ENCODE data around the gene ZBTB37.
"Not testable (repeated sequence)": the region's sequence is repeated elsewhere in the genome, so short reads cannot be mapped to it uniquely, and the experiment has no call there.

Gene ZBTB37

GRCh38 chr1:173832748-173833147 is 35.4 kb upstream of the ZBTB37 start:
- no peak overlapping the region for H3K27ac ChIP-seq
- TF ChIP-seq, protein P1, sequence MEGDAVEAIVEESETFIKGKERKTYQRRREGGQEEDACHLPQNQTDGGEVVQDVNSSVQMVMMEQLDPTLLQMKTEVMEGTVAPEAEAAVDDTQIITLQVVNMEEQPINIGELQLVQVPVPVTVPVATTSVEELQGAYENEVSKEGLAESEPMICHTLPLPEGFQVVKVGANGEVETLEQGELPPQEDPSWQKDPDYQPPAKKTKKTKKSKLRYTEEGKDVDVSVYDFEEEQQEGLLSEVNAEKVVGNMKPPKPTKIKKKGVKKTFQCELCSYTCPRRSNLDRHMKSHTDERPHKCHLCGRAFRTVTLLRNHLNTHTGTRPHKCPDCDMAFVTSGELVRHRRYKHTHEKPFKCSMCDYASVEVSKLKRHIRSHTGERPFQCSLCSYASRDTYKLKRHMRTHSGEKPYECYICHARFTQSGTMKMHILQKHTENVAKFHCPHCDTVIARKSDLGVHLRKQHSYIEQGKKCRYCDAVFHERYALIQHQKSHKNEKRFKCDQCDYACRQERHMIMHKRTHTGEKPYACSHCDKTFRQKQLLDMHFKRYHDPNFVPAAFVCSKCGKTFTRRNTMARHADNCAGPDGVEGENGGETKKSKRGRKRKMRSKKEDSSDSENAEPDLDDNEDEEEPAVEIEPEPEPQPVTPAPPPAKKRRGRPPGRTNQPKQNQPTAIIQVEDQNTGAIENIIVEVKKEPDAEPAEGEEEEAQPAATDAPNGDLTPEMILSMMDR (conservative IDR thresholded peaks at IDR 0.05): no peak
- no peak for TF ChIP-seq ZFX (IDR thresholded peaks at IDR 0.05)

- TF ChIP-seq, protein P1 (conservative IDR thresholded peaks at IDR 0.05): no peak
- TF ChIP-seq ZFX (IDR thresholded peaks at IDR 0.05): no peak
- H3K27ac ChIP-seq: no peak overlapping the region
Observed at GRCh38 chr1:173852105-173852504, 16.1 kb upstream of the ZBTB37 start.

DNA sequence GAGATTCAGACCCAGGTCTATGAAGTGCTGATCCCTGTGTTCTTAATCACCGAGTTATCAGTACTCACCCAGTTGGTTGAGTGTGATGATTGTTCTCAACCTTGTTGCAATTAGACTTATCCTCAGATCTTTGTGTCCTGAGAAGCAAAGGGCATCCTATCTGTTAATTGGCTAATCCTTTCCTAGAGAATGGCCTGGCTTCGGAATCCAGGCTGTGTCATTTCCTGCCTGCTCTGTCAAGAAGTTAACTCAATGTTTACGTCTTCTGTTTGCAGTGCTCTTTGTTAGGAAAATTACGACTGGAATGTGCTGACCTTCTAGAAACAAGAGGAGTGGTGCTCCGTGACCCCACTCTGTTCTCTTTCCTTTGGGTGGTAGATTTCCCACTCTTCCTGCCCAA is 15.1 kb upstream of the ZBTB37 start:
- TF ChIP-seq ZFX (IDR thresholded peaks at IDR 0.05): no peak
- TF ChIP-seq, protein P1 (conservative IDR thresholded peaks at IDR 0.05): no peak
- H3K27ac ChIP-seq: no peak overlapping the region

- no peak for TF ChIP-seq ZFX (IDR thresholded peaks at IDR 0.05)
- TF ChIP-seq, protein P1 (conservative IDR thresholded peaks at IDR 0.05): no peak
- H3K27ac ChIP-seq: no peak overlapping the region
Observed at GRCh38 chr1:173856014-173856413, 12.2 kb upstream of the ZBTB37 start.

GRCh38 chr1:173856903-173857302 is 11.3 kb upstream of the ZBTB37 start:
- H3K27ac ChIP-seq: no peak overlapping the region
- TF ChIP-seq, protein P1 (conservative IDR thresholded peaks at IDR 0.05): no peak
- no peak for TF ChIP-seq ZFX (IDR thresholded peaks at IDR 0.05)

- TF ChIP-seq ZFX (IDR thresholded peaks at IDR 0.05): no peak
- TF ChIP-seq, protein P1 (conservative IDR thresholded peaks at IDR 0.05): no peak
- no peak overlapping the region for H3K27ac ChIP-seq
Observed at GRCh38 chr1:173857363-173857917, 10.7 kb upstream of the ZBTB37 start.

DNA sequence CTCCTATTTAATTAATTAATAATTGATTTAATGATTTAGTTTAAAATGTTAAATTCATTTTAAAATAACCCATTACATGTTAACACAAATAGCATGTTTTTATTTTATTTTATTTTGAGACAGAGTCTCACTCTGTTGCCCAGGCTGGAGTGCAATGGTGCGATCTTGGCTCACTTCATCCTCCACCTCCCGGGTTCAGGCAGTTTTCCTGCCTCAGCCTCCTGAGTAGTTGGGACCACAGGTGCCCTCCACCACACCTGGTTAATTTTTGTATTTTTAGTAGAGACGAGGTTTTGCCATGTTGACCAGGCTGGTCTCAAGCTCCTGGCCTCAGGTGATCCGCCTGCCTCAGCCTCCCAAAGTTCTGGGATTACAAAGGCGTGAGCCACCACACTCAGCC is 8.6 kb upstream of the ZBTB37 start:
- H3K27ac ChIP-seq: not testable (repeated sequence)

GRCh38 chr1:173860065-173860464 is 8.1 kb upstream of the ZBTB37 start:
- H3K27ac ChIP-seq: no peak overlapping the region
- TF ChIP-seq, protein P1 (conservative IDR thresholded peaks at IDR 0.05): no peak
- no peak for TF ChIP-seq ZFX (IDR thresholded peaks at IDR 0.05)

Measured in C4-2B (cell line).